Natural killer cell (primary cell): ENCODE data around the gene ZNF575. TPM values are rescaled to one million over a fixed set of nuclear protein-coding genes. Genes with fewer than 3 reads are reported as not detected.
"Not testable (repeated sequence)": the region's sequence is repeated elsewhere in the genome, so short reads cannot be mapped to it uniquely, and the experiment has no call there.

Source experiments
- ATAC-seq, 3 donors: fragments of 150-1000 bp in 2 of 3; fragments of 200-7000 bp in 1 of 3; cut with Tn5 transposase; 1 replicate in 1 of 3; 2 replicates in 2 of 3; pipeline ENCODE4 v1.10.0; 2021; ENCODE audit warnings: mild to moderate bottlenecking in 2 of 3, moderate library complexity in 2 of 3
- DNase-seq, 2 donors: peaks; one replicate each; pipeline versions ENCODE4 v3.0.0 to v3.0.0-alpha.2; 2013 to 2021; ENCODE audit warnings: mixed read lengths in 1 of 2
- H3K27ac ChIP-seq: one replicate; pipeline ENCODE4 v1.5.1; 2013; ENCODE audit warnings: mild to moderate bottlenecking, low read length
- H3K27me3 ChIP-seq: one replicate; pipeline ENCODE4 v1.6.1; 2013; ENCODE audit warnings: low read length; ENCODE audit not compliant: control insufficient read depth, insufficient read depth
- H3K36me3 ChIP-seq: one replicate; pipeline ENCODE4 v1.6.1; 2013; ENCODE audit warnings: low read length; ENCODE audit not compliant: control insufficient read depth, insufficient read depth
- H3K4me1 ChIP-seq: one replicate; pipeline ENCODE4 v1.6.1; 2013; ENCODE audit warnings: low read length; ENCODE audit not compliant: control insufficient read depth, insufficient read depth
- H3K4me3 ChIP-seq: one replicate; pipeline ENCODE4 v1.5.1; 2013; ENCODE audit warnings: low read length
- H3K9me3 ChIP-seq: one replicate; pipeline ENCODE4 v1.6.1; 2013; ENCODE audit warnings: low read length; ENCODE audit not compliant: control insufficient read depth, insufficient read depth
- H3K27ac Mint-ChIP-seq, 2 donors: one replicate each; pipeline ENCODE4 v1.8.0; 2022; ENCODE audit warnings: mild to moderate bottlenecking in 2 of 2, mixed read lengths in 2 of 2, moderate library complexity in 1 of 2
- H3K27me3 Mint-ChIP-seq, 2 donors: one replicate each; pipeline ENCODE4 v1.8.0; 2022; ENCODE audit warnings: low read depth in 2 of 2, mixed read lengths in 2 of 2
- H3K36me3 Mint-ChIP-seq: one replicate; pipeline ENCODE4 v1.8.0; 2022; ENCODE audit warnings: mixed read lengths
- H3K4me1 Mint-ChIP-seq, 2 donors: one replicate each; pipeline ENCODE4 v1.8.0; 2022; ENCODE audit warnings: mixed read lengths in 2 of 2
- H3K4me3 Mint-ChIP-seq: one replicate; pipeline ENCODE4 v1.8.0; 2022; ENCODE audit warnings: mild to moderate bottlenecking, moderate library complexity, mixed read lengths
- H3K9me3 Mint-ChIP-seq, 2 donors: one replicate each; pipeline ENCODE4 v1.8.0; 2022; ENCODE audit warnings: mixed read lengths in 2 of 2
- WGBS: methylation state at CpG from one replicate; pipeline ENCODE4 v1.1.7; 2013; ENCODE audit warnings: missing lambda C conversion rate; ENCODE audit not compliant: insufficient coverage; 5-methylcytosine and 5-hydroxymethylcytosine counted together
- intact Hi-C: fragments of 100-400 bp; cut with micrococcal nuclease; formaldehyde crosslinking; loops from one replicate; pipeline ENCODE4 v1.14.2; 2022
- total RNA-seq, 4 donors: library from RNA; stranded (reverse); fragments of 120-200 nt in 1 of 4; gene quantifications; one replicate each; pipeline versions ENCODE4 v1.2.3 to v1.2.4, GENCODE V29; 2013 to 2022
- TF ChIP-seq, protein P1 (sequence below): fragments of 200-600 bp; IDR thresholded peaks from one replicate; pipeline ENCODE4 v1.8.0; 2022; ENCODE audit warnings: antibody characterized with exemption

The ZNF575 gene
- total RNA-seq, 3 donors from 2014 or later (not counting 1 experiment from before 2014, with no cell fraction given), result 1.9 to 5.4 (median 3.9) TPM

DNA sequence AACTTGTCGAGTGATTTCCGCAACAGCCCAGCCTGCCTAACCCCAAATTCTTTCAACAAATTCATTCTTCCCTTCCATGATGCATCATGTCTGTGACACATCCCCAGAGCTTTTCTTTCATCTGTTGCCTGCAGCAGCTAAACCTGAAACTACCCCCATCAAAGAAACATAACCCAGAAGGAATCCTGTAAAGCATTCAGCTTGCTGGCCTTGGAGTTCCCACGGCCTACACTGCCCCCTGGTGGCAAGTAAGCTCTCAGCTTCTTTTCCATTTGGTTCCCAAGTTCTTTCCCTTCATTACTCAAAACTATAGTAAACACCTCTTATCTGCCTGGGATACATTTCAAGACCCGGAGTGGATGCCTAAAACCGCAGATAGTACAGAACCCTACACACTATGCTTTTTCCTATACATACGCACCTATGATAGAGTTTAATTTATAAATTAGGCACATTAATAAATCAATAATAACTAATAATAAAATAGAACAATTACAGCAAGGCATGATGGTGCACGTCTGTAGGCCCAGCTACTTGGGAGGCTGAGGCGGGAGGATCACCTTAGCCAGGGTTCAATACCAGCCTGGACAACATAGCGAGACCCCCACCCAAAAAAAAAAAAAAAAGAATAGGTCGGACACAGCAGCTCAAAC is 13.4 kb upstream of the ZNF575 start:
- H3K27me3 Mint-ChIP-seq, result no peaks in the 10 kb centered on the region
- H3K9me3 Mint-ChIP-seq, result no peaks in the 10 kb centered on the region
- Histone ChIP-seq H3K36me3 (peaks cover 4% of the 10 kb centered on the region), H3K9me3 (no peaks in the 10 kb centered on the region), H3K27me3 (no peaks in the 10 kb centered on the region), H3K4me1 (peaks cover 2% of the 10 kb centered on the region), H3K27ac (no peak overlapping the region), H3K4me3 (no peak overlapping the region)
- no peaks in the 10 kb centered on the region for H3K36me3 Mint-ChIP-seq
- H3K4me3 Mint-ChIP-seq, result no peak overlapping the region
- WGBS, result 63% methylated on average over 8 of the region's 10 CpGs
- intact Hi-C loops, result loop anchor here (1.0 kb wide), 2 partner anchors 72 to 86 kb away; no protein-coding TSS in a partner anchor
- ATAC-seq (peak; percentile 69 to 84 (median 76)), DNase-seq (peak; percentile 70 to 93)
- H3K4me1 Mint-ChIP-seq, result peaks cover 9% of the 10 kb centered on the region in 2 donors
- TF ChIP-seq, protein P1, sequence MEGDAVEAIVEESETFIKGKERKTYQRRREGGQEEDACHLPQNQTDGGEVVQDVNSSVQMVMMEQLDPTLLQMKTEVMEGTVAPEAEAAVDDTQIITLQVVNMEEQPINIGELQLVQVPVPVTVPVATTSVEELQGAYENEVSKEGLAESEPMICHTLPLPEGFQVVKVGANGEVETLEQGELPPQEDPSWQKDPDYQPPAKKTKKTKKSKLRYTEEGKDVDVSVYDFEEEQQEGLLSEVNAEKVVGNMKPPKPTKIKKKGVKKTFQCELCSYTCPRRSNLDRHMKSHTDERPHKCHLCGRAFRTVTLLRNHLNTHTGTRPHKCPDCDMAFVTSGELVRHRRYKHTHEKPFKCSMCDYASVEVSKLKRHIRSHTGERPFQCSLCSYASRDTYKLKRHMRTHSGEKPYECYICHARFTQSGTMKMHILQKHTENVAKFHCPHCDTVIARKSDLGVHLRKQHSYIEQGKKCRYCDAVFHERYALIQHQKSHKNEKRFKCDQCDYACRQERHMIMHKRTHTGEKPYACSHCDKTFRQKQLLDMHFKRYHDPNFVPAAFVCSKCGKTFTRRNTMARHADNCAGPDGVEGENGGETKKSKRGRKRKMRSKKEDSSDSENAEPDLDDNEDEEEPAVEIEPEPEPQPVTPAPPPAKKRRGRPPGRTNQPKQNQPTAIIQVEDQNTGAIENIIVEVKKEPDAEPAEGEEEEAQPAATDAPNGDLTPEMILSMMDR, result peak; percentile 88
- peak overlapping the region in 1 of 2 donors; percentile 13 for H3K27ac Mint-ChIP-seq

DNA sequence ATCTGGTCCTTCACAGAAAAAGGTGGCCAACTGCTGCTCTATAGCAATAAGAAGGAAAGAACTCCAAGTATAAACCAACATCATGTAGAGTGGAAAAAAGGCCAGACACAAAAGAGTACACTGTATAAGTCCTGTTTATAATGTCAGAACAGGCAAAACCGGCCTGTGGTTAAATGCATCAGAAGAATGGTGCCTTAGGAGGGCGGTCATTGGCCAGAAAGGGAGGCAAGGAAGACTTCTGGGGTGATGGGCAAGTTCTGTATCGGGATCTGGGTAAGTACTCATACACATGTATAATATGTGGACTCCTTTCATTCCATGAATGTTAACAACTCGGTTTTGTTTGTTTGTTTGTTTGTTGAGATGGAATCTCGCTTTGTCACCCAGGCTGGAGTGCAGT is 10.1 kb upstream of the ZNF575 start:
- H3K9me3 Mint-ChIP-seq, result no peaks in the 10 kb centered on the region
- no peaks in the 10 kb centered on the region for H3K27me3 ChIP-seq
- H3K27me3 Mint-ChIP-seq, result no peaks in the 10 kb centered on the region
- no peaks in the 10 kb centered on the region for H3K36me3 Mint-ChIP-seq
- intact Hi-C loops, result no loop called here
- peaks cover 29 to 32% of the 10 kb centered on the region in 2 donors for H3K4me1 Mint-ChIP-seq
- TF ChIP-seq, protein P1, result no peak
- H3K27ac ChIP-seq, result no peak overlapping the region
- H3K27ac Mint-ChIP-seq, result peak overlapping the region in 1 of 2 donors; percentile 20
- no peak overlapping the region for H3K4me3 Mint-ChIP-seq
- no peak for ATAC-seq
- no peaks in the 10 kb centered on the region for H3K36me3 ChIP-seq
- no peaks in the 10 kb centered on the region for H3K9me3 ChIP-seq
- H3K4me1 ChIP-seq, result peaks cover 31% of the 10 kb centered on the region
- no peak overlapping the region for H3K4me3 ChIP-seq
- 88% methylated on average over 4 of the region's 5 CpGs for WGBS
- no peak for DNase-seq

DNA sequence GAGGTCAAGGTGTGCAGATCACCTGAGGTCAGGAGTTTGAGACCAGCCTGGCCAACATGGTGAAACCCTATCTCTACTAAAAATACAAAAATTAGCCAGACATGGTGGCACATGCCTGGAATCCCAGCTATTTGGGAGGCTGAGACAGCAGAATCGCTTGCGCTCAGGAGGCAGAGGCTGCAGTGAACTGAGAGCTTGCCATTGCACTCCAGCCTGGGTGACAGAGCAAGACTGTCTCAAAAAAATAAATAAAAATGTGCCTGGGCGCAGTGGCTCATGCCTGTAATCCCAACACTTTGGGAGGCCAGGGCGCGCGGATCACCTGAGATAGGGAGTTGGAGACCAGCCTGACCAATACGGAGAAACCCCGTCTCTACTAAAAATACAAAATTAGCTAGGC is 9.3 kb upstream of the ZNF575 start:
- ATAC-seq, H3K27me3 ChIP-seq, H3K27me3 Mint-ChIP-seq, H3K36me3 Mint-ChIP-seq, H3K27ac Mint-ChIP-seq, H3K4me3 ChIP-seq, H3K36me3 ChIP-seq, H3K4me3 Mint-ChIP-seq, H3K9me3 Mint-ChIP-seq, intact Hi-C loops, H3K9me3 ChIP-seq, DNase-seq, H3K27ac ChIP-seq: not testable (repeated sequence)
- peaks cover 29 to 32% of the 10 kb centered on the region in 2 donors for H3K4me1 Mint-ChIP-seq
- 99% methylated on average over 8 of the region's 8 CpGs for WGBS
- H3K4me1 ChIP-seq, result peaks cover 31% of the 10 kb centered on the region

DNA sequence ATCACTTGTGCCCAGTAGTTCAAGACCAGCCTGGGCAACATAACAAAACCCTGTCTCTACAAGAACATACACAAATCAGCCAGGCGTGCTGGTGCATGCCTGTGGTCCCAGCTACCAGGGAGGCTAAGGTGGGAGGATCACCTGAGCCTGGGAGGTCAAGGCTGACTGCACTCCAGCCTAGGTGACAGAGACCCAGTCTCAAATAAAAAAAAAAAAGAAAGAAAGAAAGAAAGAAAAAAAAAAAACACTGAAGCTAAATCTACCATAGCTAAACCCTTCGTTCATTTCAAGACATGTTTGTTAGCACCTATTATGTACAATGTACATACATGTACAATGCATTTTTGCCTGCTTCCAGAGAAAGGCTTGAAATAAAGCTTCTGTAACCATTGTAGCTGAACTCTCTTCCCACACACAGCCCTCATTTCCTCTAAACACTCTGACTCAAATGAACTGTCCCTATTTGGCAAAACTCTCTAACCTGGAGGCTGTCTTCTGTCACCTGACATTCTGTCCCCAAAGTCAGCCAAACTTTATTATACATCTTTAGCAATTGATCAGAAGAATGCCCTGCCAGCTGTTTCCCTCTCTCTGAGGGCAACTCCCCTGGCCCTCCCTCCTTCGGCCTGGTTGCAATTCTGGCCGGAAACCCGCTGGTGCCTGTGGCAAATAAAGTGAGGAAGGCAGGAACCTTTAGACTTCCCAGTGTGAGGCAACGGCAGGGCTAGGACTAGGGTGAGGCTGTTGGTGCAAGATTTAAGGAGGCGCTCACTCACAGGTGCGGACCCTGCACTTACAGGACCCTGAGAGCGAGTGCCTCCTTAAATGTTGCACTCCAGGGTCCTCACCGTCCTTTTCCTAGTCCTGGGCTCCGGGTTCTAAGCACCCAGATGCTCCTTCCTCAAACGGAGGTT is 7.8 kb upstream of the ZNF575 start:
- H3K4me1 Mint-ChIP-seq, result peaks cover 23 to 27% of the 10 kb centered on the region in 2 donors
- no peaks in the 10 kb centered on the region for H3K9me3 Mint-ChIP-seq
- H3K4me1 ChIP-seq, result peaks cover 31% of the 10 kb centered on the region
- no peaks in the 10 kb centered on the region for H3K27me3 ChIP-seq
- H3K4me3 Mint-ChIP-seq, result peak overlapping the region; percentile 69
- TF ChIP-seq, protein P1, result no peak
- no peaks in the 10 kb centered on the region for H3K27me3 Mint-ChIP-seq
- H3K4me3 ChIP-seq, result peak overlapping the region; percentile 82
- no peaks in the 10 kb centered on the region for H3K36me3 ChIP-seq
- WGBS, result 5% methylated on average over 12 of the region's 12 CpGs
- intact Hi-C loops, result no loop called here
- H3K36me3 Mint-ChIP-seq, result no peaks in the 10 kb centered on the region
- ATAC-seq, result peak; percentile 32 to 50 (median 40)
- no peaks in the 10 kb centered on the region for H3K9me3 ChIP-seq
- peak overlapping the region; percentile 78 to 90 for H3K27ac Mint-ChIP-seq
- peak overlapping the region; percentile 75 for H3K27ac ChIP-seq
- peak in 1 of 2 donors; percentile 60 for DNase-seq
